Left ventricle myocardium superior (tissue), 1 donor: ENCODE measurements around the gene MYO1D. TPM values are rescaled to one million over a fixed set of nuclear protein-coding genes. Genes with fewer than 3 reads are reported as not detected.
A peak's percentile ranks its signal among the peaks of the same experiment; 100 is the strongest.
"Not testable (repeated sequence)": the region's sequence is repeated elsewhere in the genome, so short reads cannot be mapped to it uniquely, and the experiment has no call there.

Source experiments
- ATAC-seq: fragments of 200-7000 bp; cut with Tn5 transposase; one replicate; pipeline ENCODE4 v1.9.1; 2020; ENCODE audit warnings: mild to moderate bottlenecking, moderate library complexity
- DNase-seq: peaks from one replicate; pipeline ENCODE4 v3.0.0-alpha.2; 2020
- intact Hi-C: fragments of 100-400 bp; cut with micrococcal nuclease; formaldehyde crosslinking; loops from one replicate; pipeline ENCODE4 v1.11.0; 2022
- total RNA-seq: library from RNA; stranded (reverse); fragmentation: NEBNext Ultra II Directional; extraction: Animal tissue kit (Norgen Biotek cat#: 25700); gene quantifications from one replicate; pipeline ENCODE4 v1.2.1, GENCODE V29; 2021
- donor health status: DM: no; HTN: yes; CAD: no; lungs with severe emphysema.

MYO1D gene
- total RNA-seq, 1 donor from 2014 or later, result 6.4 TPM

- DNase-seq (no peak), ATAC-seq (no peak)
- intact Hi-C loops, result no loop called here
These were observed 45.7 kb downstream of the MYO1D start for GRCh38 chr17:32831223-32831622.

- ATAC-seq, result peak; percentile 22
- no peak for DNase-seq
- intact Hi-C loops, result no loop called here
These were observed 48.1 kb downstream of the MYO1D start for GRCh38 chr17:32828822-32829221.

GRCh38 chr17:32827227-32827626, 49.7 kb downstream of the MYO1D start:
- intact Hi-C loops, result no loop called here
- no peak for ATAC-seq
- no peak for DNase-seq

DNA sequence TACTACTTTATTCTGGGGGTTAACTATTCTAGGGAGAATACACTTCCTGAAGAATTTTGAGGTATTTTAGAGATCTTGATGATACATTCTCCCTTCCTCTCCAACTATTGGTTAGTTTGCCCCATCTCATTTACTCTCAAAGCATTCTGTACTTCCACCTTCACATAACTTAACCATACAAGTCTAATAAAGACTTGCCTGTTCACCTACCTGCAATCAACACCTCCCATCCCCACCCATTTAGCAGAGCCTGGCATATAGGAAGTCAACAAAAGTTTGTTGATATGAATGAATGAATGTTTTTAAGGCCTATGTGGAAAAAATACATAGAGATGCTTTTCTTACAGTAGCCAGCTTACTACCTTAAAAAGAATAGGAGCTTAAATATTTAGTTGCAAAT, 50.8 kb downstream of the MYO1D start:
- ATAC-seq, result no peak
- intact Hi-C loops, result no loop called here

GRCh38 chr17:32824334-32824733, 52.6 kb downstream of the MYO1D start:
- ATAC-seq, result no peak
- intact Hi-C loops, result no loop called here
- no peak for DNase-seq

More for the DNA sequence above, 50.8 kb downstream of the MYO1D start:
- DNase-seq, result no peak

- peak; percentile 51 for ATAC-seq
- intact Hi-C loops, result no loop called here
- DNase-seq, result no peak
These were observed 53.9 kb downstream of the MYO1D start for GRCh38 chr17:32822996-32823395.

GRCh38 chr17:32821987-32822934, 54.7 kb downstream of the MYO1D start:
- ATAC-seq, result peak; percentile 44
- intact Hi-C loops, result not testable (repeated sequence)
- peak; percentile 63 for DNase-seq

- DNase-seq (no peak), ATAC-seq (no peak)
- intact Hi-C loops, result no loop called here
These were observed 56.5 kb downstream of the MYO1D start for GRCh38 chr17:32820440-32820839.

DNA sequence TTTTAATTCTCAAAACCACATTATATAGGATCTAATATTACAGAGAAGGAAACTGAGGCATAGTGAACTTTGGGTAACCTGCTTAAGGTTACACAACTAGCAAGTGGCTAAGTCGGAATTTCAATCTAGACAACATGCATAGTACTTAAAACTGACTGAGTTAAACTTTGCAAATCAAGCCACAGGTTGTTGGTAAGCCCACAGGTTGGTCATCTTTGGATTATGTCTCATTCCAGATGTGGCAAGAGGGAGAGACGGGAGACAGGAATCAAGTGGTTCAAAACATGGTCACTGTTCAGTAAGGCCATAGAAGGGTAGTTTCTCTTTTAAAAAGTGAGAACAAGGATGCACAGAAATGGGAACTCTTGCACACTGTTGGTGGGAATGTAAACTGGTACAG, 57.1 kb downstream of the MYO1D start:
- DNase-seq (no peak), ATAC-seq (no peak)
- intact Hi-C loops, result no loop called here

DNA sequence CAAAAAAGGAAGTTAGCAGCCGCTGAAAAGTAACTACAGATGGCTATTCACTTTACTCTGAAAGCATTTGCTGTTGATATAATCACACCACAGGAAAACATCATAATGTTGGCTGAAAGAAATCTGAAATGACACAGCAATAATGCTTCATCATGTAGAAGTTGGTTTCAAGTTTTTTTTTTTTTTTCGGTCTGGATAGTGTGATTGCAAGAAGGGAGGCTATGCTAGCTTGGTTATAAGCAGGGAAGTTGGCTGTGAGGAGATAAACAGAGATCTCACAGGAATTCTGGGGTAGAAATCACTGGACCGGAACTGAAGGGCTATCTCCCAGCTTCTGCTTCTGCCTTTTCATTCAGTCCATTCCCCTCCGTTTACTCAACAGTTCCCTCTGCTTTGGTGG, 57.9 kb downstream of the MYO1D start:
- intact Hi-C loops, result no loop called here
- ATAC-seq, result peak; percentile 74
- DNase-seq, result no peak

DNA sequence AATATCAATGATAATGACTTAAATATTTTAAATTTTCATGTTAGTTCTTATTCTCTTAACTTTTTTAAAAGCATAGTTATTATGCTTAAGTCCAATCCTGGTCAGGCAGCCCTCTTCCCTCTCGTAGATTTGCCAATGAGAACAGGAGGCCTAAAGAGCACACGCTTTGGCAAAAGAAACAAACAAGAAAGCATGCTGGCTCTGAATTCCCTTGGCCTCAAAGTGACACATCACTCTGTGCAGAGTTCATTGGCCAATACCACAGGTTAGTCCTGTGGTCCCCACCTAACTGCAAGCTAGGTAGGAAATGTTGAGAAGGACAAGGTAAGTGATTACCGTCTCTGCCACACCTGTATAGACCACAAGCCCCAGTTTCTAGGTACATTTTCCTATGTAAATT, 61.5 kb downstream of the MYO1D start:
- no peak for DNase-seq
- ATAC-seq, result no peak
- intact Hi-C loops, result no loop called here

- ATAC-seq (no peak), DNase-seq (no peak)
- intact Hi-C loops, result no loop called here
These were observed 62.1 kb downstream of the MYO1D start for GRCh38 chr17:32814836-32815235.

- ATAC-seq (no peak), DNase-seq (no peak)
- intact Hi-C loops, result no loop called here
These were observed 63.9 kb downstream of the MYO1D start for GRCh38 chr17:32813021-32813420.

DNA sequence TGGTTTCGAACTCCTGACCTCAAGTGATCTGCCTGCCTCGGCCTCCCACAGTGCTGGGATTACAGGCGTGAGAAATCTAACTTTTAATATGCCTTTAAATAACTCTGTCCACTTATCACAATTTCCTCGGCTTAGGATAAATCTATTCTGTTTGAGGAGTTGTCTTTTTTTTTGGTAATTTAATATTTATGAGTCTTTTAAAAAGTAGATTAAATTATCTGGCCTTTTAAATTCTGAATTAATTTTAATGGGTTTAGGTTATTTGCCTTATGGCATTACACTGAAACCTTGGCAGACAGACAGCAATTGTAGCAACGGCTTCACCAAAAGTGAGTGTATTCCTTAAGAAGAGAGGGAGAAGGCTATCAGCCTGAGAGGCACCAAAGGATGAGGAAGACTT, 66.2 kb downstream of the MYO1D start:
- intact Hi-C loops, result no loop called here
- no peak for DNase-seq
- no peak for ATAC-seq

DNA sequence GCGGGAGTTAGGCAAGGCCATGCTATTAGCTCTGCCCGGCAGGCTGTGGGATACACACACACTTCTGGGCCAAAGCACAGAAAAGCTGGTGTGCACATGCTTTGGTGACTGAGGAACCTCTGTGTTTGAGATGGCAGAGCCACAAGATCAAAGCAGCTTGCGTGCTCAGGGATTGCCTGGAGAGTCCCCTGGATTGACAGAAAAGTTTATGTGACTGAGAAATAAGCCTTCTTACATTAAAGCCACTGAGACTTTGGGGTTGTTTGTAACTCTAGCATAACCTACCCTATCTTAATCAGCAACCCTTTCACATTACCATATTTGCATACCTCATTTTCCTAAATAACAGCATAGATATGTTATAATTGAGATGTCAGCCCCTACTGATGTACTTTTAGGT, 69.3 kb downstream of the MYO1D start:
- DNase-seq (no peak), ATAC-seq (no peak)
- intact Hi-C loops, result no loop called here

- intact Hi-C loops, result no loop called here
- ATAC-seq, result no peak
- no peak for DNase-seq
These were observed 70.3 kb downstream of the MYO1D start for GRCh38 chr17:32806646-32807045.

DNA sequence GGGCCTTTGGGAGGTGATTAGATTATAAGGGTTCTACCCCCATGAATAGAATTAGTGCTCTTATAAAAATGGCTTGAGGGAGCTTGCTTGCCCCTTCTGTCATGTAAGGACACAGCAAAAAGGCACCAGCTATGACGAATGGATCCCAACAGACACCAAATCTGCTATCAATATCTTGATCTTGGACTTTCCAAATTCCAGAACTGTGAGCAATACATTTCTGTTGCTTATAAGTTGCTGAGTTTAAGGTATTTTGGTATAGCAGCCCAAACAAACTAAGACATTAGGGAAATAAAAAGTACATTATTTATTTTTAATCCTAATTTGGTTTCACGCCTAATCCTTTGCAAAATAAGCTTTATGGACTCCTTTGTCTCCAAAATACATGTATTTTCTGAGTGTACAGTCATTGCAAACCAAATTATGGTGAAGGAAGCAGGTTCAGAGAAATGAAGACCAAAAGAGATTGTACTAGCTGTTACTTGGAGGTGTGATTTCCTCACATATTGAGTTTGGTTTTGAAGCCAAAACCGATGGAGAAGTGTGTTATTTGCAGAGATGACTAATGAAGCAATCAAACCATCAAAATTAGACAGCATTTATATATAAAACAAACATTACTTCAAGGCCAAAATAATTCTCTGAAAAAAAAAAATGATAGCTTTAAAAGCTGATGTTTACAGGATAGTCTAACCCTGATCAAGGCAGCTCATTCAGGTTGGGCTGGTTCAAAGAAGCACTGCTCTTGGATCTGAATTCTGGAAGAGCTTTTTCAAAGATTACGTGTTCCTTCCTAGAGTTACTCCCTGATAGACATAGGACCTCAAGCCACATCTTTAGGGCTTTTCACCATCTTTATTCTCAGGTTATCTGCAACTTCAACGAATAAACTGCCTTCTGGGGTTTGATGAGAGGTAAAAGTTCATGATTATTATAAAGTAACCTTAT, 71.6 kb downstream of the MYO1D start:
- DNase-seq, result no peak
- no peak for ATAC-seq
- intact Hi-C loops, result no loop called here

- intact Hi-C loops, result no loop called here
- ATAC-seq (no peak), DNase-seq (no peak)
These were observed 73.4 kb downstream of the MYO1D start for GRCh38 chr17:32803544-32803943.

- intact Hi-C loops, result no loop called here
These were observed 74.6 kb downstream of the MYO1D start for GRCh38 chr17:32802306-32802705.

DNA sequence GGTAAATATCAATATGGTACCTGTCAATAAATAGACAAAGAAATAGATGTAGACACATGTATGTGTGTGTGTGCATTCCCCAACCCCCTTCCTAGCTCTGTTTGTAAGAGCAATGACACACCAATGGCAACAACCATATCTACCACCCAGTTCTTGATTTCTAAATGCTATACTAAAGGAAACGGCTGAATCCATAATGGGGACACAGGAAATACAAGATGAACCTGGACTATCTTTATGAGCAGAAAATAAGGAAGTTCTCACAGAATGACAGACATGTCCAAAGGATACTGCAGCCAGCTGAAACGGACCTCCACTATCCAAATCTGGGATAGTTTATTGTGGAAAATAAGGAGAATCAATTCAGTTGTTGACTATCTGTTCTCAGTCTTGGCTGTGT, 75.3 kb downstream of the MYO1D start:
- DNase-seq (no peak), ATAC-seq (no peak)
- intact Hi-C loops, result no loop called here

More at GRCh38 chr17:32802306-32802705, 74.6 kb downstream of the MYO1D start:
- ATAC-seq (no peak), DNase-seq (no peak)
